IgD-negative memory B cell (primary cell): ENCODE measurements around the gene OLR1. TPM values are rescaled to one million over a fixed set of nuclear protein-coding genes. Genes with fewer than 3 reads are reported as not detected.

ENCODE experiments used
- H3K27ac Mint-ChIP-seq, 3 donors: one replicate each; pipeline ENCODE4 v1.8.0; 2020 to 2022; ENCODE audit warnings: mild to moderate bottlenecking in 3 of 3, mixed read lengths in 3 of 3, moderate library complexity in 1 of 3
- H3K27me3 Mint-ChIP-seq: one replicate; pipeline ENCODE4 v1.8.0; 2021; ENCODE audit warnings: mixed read lengths
- H3K36me3 Mint-ChIP-seq: one replicate; pipeline ENCODE4 v1.8.0; 2020; ENCODE audit warnings: mild to moderate bottlenecking, mixed read lengths
- H3K4me1 Mint-ChIP-seq, 3 donors: one replicate each; pipeline ENCODE4 v1.8.0; 2020 to 2022; ENCODE audit warnings: mixed read lengths in 3 of 3, mild to moderate bottlenecking in 1 of 3
- H3K4me3 Mint-ChIP-seq, 4 donors: one replicate each; pipeline ENCODE4 v1.8.0; 2020 to 2022; ENCODE audit warnings: mild to moderate bottlenecking in 4 of 4, mixed read lengths in 4 of 4, moderate library complexity in 3 of 4
- H3K9me3 Mint-ChIP-seq, 3 donors: one replicate each; pipeline ENCODE4 v1.8.0; 2020 to 2021; ENCODE audit warnings: mixed read lengths in 3 of 3, mild to moderate bottlenecking in 1 of 3
- polyA plus RNA-seq: library from polyadenylated mRNA; unstranded; fragments of 300-500 nt; fragmentation: Illumina TruSeq; gene quantifications from one replicate; pipeline ENCODE4 v1.2.3, GENCODE V29; 2021

Gene OLR1
- polyA plus RNA-seq, 1 donor from 2014 or later: not detected

- peaks cover 2% of the 10 kb centered on the region for H3K27me3 Mint-ChIP-seq
Measured at GRCh38 chr12:10115890-10116289, 56.0 kb downstream of the OLR1 start.

GRCh38 chr12:10115311-10115710 is 56.6 kb downstream of the OLR1 start:
- Mint-ChIP-seq H3K27ac (no peak overlapping the region), H3K36me3 (no peaks in the 10 kb centered on the region), H3K4me3 (no peak overlapping the region), H3K9me3 (peaks cover 0 to 4% (median 3%) of the 10 kb centered on the region in 3 donors), H3K4me1 (no peaks in the 10 kb centered on the region), H3K27me3 (peaks cover 2% of the 10 kb centered on the region)

More at GRCh38 chr12:10115890-10116289, 56.0 kb downstream of the OLR1 start:
- Mint-ChIP-seq H3K4me1 (no peaks in the 10 kb centered on the region), H3K9me3 (peaks cover 0 to 3% (median under 1%) of the 10 kb centered on the region in 3 donors), H3K4me3 (no peak overlapping the region), H3K27ac (no peak overlapping the region), H3K36me3 (no peaks in the 10 kb centered on the region)

DNA sequence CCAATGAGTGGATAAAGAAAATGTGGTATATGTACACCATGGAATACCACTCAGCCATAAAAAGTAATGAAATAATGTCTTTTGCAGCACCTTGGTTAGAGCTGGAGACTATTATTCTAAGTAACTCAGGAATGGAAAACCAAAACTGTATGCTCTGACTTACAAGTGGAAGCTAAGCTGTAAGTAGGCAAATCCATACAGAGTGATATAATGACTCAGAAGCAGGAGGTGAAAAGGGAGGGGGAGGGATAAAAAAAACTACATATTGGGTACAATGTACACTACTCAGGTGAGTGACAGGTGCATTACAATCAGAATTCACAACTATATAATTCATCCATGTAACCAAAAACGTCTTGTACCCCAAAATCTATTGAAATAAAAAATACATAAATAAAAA is 58.0 kb downstream of the OLR1 start:
- Mint-ChIP-seq H3K36me3 (no peaks in the 10 kb centered on the region), H3K27ac (no peak overlapping the region), H3K4me3 (no peak overlapping the region), H3K27me3 (no peaks in the 10 kb centered on the region), H3K9me3 (peaks cover 0 to 4% (median 0%) of the 10 kb centered on the region in 3 donors), H3K4me1 (no peaks in the 10 kb centered on the region)

GRCh38 chr12:10113075-10113474 is 58.9 kb downstream of the OLR1 start:
- no peaks in the 10 kb centered on the region for H3K4me1 Mint-ChIP-seq
- no peaks in the 10 kb centered on the region for H3K27me3 Mint-ChIP-seq
- no peaks in the 10 kb centered on the region for H3K36me3 Mint-ChIP-seq
- no peak overlapping the region for H3K4me3 Mint-ChIP-seq
- H3K27ac Mint-ChIP-seq: no peak overlapping the region
- H3K9me3 Mint-ChIP-seq: peaks cover 0 to 4% (median 0%) of the 10 kb centered on the region in 3 donors

- Mint-ChIP-seq H3K27me3 (no peaks in the 10 kb centered on the region), H3K27ac (no peak overlapping the region), H3K9me3 (peaks cover 0 to 4% (median 2%) of the 10 kb centered on the region in 3 donors), H3K36me3 (no peaks in the 10 kb centered on the region), H3K4me3 (no peak overlapping the region), H3K4me1 (no peaks in the 10 kb centered on the region)
Measured at GRCh38 chr12:10111451-10111850, 60.5 kb downstream of the OLR1 start.

DNA sequence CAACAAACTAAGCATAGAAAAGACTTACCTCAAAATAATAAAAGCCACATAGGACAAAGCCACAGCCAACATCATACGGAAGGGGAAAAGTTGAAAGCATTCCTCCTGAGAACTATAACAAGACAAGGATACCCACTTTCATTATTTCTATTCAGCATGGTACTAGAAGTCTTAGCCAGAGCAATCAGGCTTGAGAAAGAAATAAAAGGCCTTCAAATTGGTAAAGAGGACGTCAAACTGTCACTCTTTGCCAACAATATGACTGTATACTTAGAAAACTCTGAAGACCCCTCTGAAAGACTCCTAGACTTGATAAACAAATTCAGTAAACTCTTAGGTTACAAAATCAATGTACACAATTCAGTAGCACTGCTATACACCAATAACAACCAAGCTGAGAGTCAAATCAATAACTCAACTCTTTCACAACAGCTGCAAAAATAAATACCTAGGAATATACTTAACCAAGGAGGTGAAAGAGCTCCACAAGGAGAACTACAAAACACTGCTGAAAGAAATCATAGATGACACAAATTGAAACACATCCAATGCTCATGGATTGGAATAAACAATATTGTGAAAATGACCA is 61.6 kb downstream of the OLR1 start:
- Mint-ChIP-seq H3K27ac (no peak overlapping the region), H3K36me3 (no peaks in the 10 kb centered on the region), H3K4me1 (no peaks in the 10 kb centered on the region), H3K9me3 (peaks cover 0 to 4% (median 2%) of the 10 kb centered on the region in 3 donors), H3K4me3 (no peak overlapping the region), H3K27me3 (peaks cover 6% of the 10 kb centered on the region)

Other genes starting within 250 kb of the OLR1 start
- gene CLEC2A, start 239.8 kb downstream of the OLR1 start, polyA plus RNA-seq: not detected
- 0.55 TPM for gene CLEC12A, start 200.7 kb downstream of the OLR1 start, polyA plus RNA-seq
- not detected for gene CLEC1B, start 173.0 kb downstream of the OLR1 start, polyA plus RNA-seq
- not detected for gene CLEC12B, start 161.5 kb downstream of the OLR1 start, polyA plus RNA-seq
- gene CLEC9A, start 141.4 kb downstream of the OLR1 start, polyA plus RNA-seq: not detected
- gene CLEC1A, start 73.1 kb downstream of the OLR1 start, polyA plus RNA-seq: not detected
- gene CLEC7A, start 41.9 kb downstream of the OLR1 start, polyA plus RNA-seq: 1.9 TPM
- gene TMEM52B, start 6.9 kb upstream of the OLR1 start, polyA plus RNA-seq: not detected
- 0.68 TPM for gene GABARAPL1, start 40.7 kb upstream of the OLR1 start, polyA plus RNA-seq
- gene KLRD1, start 135.7 kb upstream of the OLR1 start, polyA plus RNA-seq: 13.1 TPM
- gene KLRK1, start 217.9 kb upstream of the OLR1 start, polyA plus RNA-seq: 15.8 TPM
- not detected for gene KLRC4, start 237.6 kb upstream of the OLR1 start, polyA plus RNA-seq
- gene KLRC3, start 248.5 kb upstream of the OLR1 start, polyA plus RNA-seq: not detected